Activated B cell treated with CpG ODN at 0.5 μM for 24 hours (primary cell): Measurements from ENCODE around the gene IMMT. TPM values are rescaled to one million over a fixed set of nuclear protein-coding genes. Genes with fewer than 3 reads are reported as not detected.

Experiments
- ATAC-seq: fragments of 200-7000 bp; cut with Tn5 transposase; one replicate; pipeline ENCODE4 v1.10.0; 2021; ENCODE audit warnings: low read depth, mild to moderate bottlenecking, moderate library complexity
- CTCF ChIA-PET: fragments of 350-600 bp; sonication (Branson Sonifier 250); formaldehyde crosslinking; loops from one replicate; lab custom pipeline; 2021; ENCODE audit warnings: antibody characterized with exemption; lab: Charles Lee
- POLR2A ChIA-PET: fragments of 350-600 bp; sonication (Branson Sonifier 250); formaldehyde crosslinking; loops from one replicate; lab custom pipeline; 2021; ENCODE audit warnings: antibody characterized with exemption; lab: Charles Lee
- DNase-seq: peaks from one replicate; pipeline ENCODE4 v3.0.0; 2022
- H3K27ac Mint-ChIP-seq: one replicate; pipeline ENCODE4 v1.8.0; 2020; ENCODE audit warnings: mixed read lengths
- H3K27me3 Mint-ChIP-seq: one replicate; pipeline ENCODE4 v1.8.0; 2021; ENCODE audit warnings: mixed read lengths
- H3K36me3 Mint-ChIP-seq: one replicate; pipeline ENCODE4 v1.8.0; 2021; ENCODE audit warnings: low read depth, mixed read lengths
- H3K4me1 Mint-ChIP-seq: one replicate; pipeline ENCODE4 v1.8.0; 2021; ENCODE audit warnings: mixed read lengths
- H3K4me3 Mint-ChIP-seq: one replicate; pipeline ENCODE4 v1.8.0; 2020; ENCODE audit warnings: mild to moderate bottlenecking, mixed read lengths
- H3K9me3 Mint-ChIP-seq: one replicate; pipeline ENCODE4 v1.8.0; 2020; ENCODE audit warnings: mixed read lengths
- intact Hi-C: fragments of 100-400 bp; cut with micrococcal nuclease; formaldehyde crosslinking; loops from one replicate; pipeline ENCODE4 v1.15.1; 2024
- total RNA-seq: library from RNA; stranded (reverse); gene quantifications from 2 replicates; pipeline ENCODE4 v1.2.3, GENCODE V29; 2022
- TF ChIP-seq, protein P1 (sequence below): fragments of 200-600 bp; IDR thresholded peaks from one replicate; pipeline ENCODE4 v1.8.0; 2022; ENCODE audit warnings: antibody characterized with exemption, mild to moderate bottlenecking

IMMT gene
- total RNA-seq, 1 donor from 2014 or later, result 93.0 TPM

GRCh38 chr2:86226636-86227520, 31.6 kb upstream of the IMMT start:
- intact Hi-C loops, result loop anchor here (5.0 kb wide), 2 partner anchors 335 to 395 kb away; partner anchors contain the start of genes CHMP3 and RNF103

DNA sequence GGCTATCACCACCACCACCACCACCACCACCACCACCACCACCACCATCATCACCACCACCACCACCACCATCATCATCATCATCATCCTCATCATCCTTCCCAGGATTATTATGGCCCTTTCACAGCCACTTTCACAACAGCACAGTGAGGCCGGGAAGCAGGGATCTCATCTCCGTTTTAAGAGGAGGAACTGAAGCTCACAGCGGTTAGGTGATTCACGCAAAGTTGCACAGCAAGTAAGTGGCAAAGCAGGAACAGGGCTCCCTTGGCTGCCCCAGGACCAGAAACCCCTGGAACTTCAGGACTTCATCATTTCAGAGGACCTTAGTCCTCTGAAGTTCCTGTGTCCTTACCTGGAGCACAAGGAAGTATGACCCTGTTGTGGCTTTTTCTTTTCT, 30.8 kb upstream of the IMMT start:
- intact Hi-C loops, result loop anchor here (5.0 kb wide), 2 partner anchors 336 to 396 kb away; partner anchors contain the start of genes CHMP3 and RNF103
- H3K4me1 Mint-ChIP-seq, result peaks cover 45% of the 10 kb centered on the region
- H3K27ac Mint-ChIP-seq, result peak overlapping the region; percentile 83
- H3K36me3 Mint-ChIP-seq, result no peaks in the 10 kb centered on the region
- TF ChIP-seq, protein P1, sequence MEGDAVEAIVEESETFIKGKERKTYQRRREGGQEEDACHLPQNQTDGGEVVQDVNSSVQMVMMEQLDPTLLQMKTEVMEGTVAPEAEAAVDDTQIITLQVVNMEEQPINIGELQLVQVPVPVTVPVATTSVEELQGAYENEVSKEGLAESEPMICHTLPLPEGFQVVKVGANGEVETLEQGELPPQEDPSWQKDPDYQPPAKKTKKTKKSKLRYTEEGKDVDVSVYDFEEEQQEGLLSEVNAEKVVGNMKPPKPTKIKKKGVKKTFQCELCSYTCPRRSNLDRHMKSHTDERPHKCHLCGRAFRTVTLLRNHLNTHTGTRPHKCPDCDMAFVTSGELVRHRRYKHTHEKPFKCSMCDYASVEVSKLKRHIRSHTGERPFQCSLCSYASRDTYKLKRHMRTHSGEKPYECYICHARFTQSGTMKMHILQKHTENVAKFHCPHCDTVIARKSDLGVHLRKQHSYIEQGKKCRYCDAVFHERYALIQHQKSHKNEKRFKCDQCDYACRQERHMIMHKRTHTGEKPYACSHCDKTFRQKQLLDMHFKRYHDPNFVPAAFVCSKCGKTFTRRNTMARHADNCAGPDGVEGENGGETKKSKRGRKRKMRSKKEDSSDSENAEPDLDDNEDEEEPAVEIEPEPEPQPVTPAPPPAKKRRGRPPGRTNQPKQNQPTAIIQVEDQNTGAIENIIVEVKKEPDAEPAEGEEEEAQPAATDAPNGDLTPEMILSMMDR, result no peak
- peak overlapping the region; percentile 48 for H3K4me3 Mint-ChIP-seq
- ChIA-PET POLR2A (interaction anchor here (0.6 to 2.6 kb wide), 8 partner anchors 12 to 216 kb away, joined by 3 to 20 read pairs (median 8); partner anchors contain the start of genes IMMT, KDM3A and MRPL35), CTCF (interaction anchor here (0.6 to 1.2 kb wide), 2 partner anchors 108 to 331 kb away, joined by 3 read pairs; no protein-coding TSS in a partner anchor)
- H3K9me3 Mint-ChIP-seq, result no peaks in the 10 kb centered on the region
- H3K27me3 Mint-ChIP-seq, result no peaks in the 10 kb centered on the region
- ATAC-seq, result peak; percentile 35
- DNase-seq, result no peak

More at GRCh38 chr2:86226636-86227520, 31.6 kb upstream of the IMMT start:
- Mint-ChIP-seq H3K9me3 (no peaks in the 10 kb centered on the region), H3K36me3 (no peaks in the 10 kb centered on the region), H3K27ac (no peak overlapping the region), H3K4me3 (no peak overlapping the region), H3K27me3 (no peaks in the 10 kb centered on the region), H3K4me1 (peaks cover 44% of the 10 kb centered on the region)
- DNase-seq (no peak), ATAC-seq (no peak)
- CTCF ChIA-PET, result interaction anchor here (0.6 kb wide), 1 partner anchor 330 kb away, joined by 3 read pairs; no protein-coding TSS in a partner anchor
- TF ChIP-seq, protein P1, result no peak
- POLR2A ChIA-PET, result interaction anchor here (0.6 to 2.6 kb wide), 6 partner anchors 11 to 215 kb away, joined by 3 to 20 read pairs (median 6); partner anchors contain the start of genes KDM3A and MRPL35

DNA sequence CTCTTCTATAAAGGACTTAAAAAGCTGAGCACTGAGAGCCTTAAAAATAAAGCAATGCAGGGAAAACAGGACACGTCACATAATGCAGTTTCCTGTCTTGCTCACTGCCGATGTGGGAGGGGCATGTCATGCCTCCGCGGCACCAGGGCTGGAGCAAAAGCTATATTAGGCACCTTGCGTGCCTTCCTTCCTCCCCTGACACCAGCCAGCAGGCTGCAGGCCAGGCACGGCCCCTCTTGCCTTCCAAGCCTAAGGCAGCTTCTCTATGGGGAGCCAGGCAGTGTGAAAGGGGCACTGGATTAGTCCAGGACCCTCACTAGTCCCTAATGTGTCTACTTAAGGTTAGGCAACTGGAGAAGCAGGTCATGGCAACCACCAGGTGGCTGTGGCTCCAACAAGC, 30.3 kb upstream of the IMMT start:
- no peaks in the 10 kb centered on the region for H3K9me3 Mint-ChIP-seq
- CTCF ChIA-PET, result interaction anchor here (0.9 to 1.2 kb wide), 3 partner anchors 12 to 109 kb away, joined by 3 to 6 read pairs (median 4); no protein-coding TSS in a partner anchor
- H3K36me3 Mint-ChIP-seq, result no peaks in the 10 kb centered on the region
- no peaks in the 10 kb centered on the region for H3K27me3 Mint-ChIP-seq
- DNase-seq, result peak; percentile 37
- H3K4me1 Mint-ChIP-seq, result peaks cover 47% of the 10 kb centered on the region
- peak overlapping the region; percentile 41 for H3K4me3 Mint-ChIP-seq
- TF ChIP-seq, protein P1, result no peak
- intact Hi-C loops, result loop anchor here (1.0 to 5.0 kb wide), 5 partner anchors 13 to 397 kb away; partner anchors contain the start of genes CHMP3 and RNF103
- POLR2A ChIA-PET, result interaction anchor here (0.7 to 2.6 kb wide), 6 partner anchors 12 to 216 kb away, joined by 3 to 20 read pairs (median 9); partner anchors contain the start of genes IMMT, KDM3A and MRPL35
- ATAC-seq, result peak; percentile 81
- peak overlapping the region; percentile 83 for H3K27ac Mint-ChIP-seq

DNA sequence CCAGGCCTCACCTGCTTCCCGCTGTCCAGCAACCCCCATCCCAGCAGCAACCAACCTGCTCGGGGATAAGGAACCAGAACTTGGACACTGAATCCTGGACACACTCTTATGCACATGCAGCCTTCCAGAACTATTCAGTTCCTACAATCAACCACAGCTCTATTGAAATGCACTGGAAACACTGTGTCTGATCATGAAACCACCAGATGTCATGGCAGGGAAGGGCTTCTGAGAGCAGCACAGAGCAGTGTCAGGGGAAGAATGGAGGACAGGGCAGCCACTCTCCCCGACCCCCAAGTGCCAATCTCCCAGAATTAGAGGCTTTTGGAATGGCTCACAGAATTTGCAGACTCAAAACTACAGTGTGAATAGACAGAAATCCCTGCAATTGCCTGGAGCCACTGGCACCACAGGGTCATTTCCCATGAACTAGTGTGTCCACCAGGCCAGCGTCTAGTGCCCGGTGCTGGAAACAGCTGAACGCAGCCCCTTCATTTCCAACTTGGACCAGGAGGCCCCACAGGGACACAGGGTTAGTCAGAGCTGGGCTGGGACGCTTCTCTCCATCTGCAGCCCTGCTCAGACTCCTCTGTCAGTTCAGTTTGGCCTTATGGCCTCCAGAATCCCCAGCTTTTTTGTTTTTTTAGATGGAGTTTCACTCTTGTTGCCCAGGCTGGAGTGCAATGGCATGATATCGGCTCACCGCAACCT, 29.5 kb upstream of the IMMT start:
- peaks cover 46% of the 10 kb centered on the region for H3K4me1 Mint-ChIP-seq
- ChIA-PET CTCF (interaction anchor here (0.9 to 1.5 kb wide), 5 partner anchors 13 to 146 kb away, joined by 3 to 6 read pairs (median 3); no protein-coding TSS in a partner anchor), POLR2A (interaction anchor here (0.7 to 2.6 kb wide), 5 partner anchors 13 to 217 kb away, joined by 3 to 20 read pairs (median 10); partner anchors contain the start of genes IMMT and KDM3A)
- intact Hi-C loops, result loop anchor here (1.0 to 5.0 kb wide), 5 partner anchors 14 to 398 kb away; partner anchors contain the start of genes CHMP3 and RNF103
- TF ChIP-seq, protein P1, result no peak
- H3K36me3 Mint-ChIP-seq, result no peaks in the 10 kb centered on the region
- no peaks in the 10 kb centered on the region for H3K9me3 Mint-ChIP-seq
- no peak overlapping the region for H3K27ac Mint-ChIP-seq
- no peak overlapping the region for H3K4me3 Mint-ChIP-seq
- ATAC-seq (no peak), DNase-seq (no peak)
- H3K27me3 Mint-ChIP-seq, result no peaks in the 10 kb centered on the region
